Activated T-cell treated with anti-CD3 and anti-CD28 coated beads for 24 hours (primary cell): ENCODE measurements around the gene SCN9A.

ENCODE experiments used
- DNase-seq: peaks from one replicate; pipeline ENCODE4 v3.0.0-alpha.2; 2020; ENCODE audit warnings: low read depth

Gene SCN9A

GRCh38 chr2:166173263-166173662, 202.5 kb downstream of the SCN9A start:
- DNase-seq = no peak

- DNase-seq = no peak
These were observed 204.5 kb downstream of the SCN9A start for GRCh38 chr2:166171216-166171615.

- DNase-seq = no peak
These were observed 205.4 kb downstream of the SCN9A start for GRCh38 chr2:166170356-166170755.

- no peak for DNase-seq
These were observed 208.3 kb downstream of the SCN9A start for GRCh38 chr2:166167449-166167848.

- DNase-seq = no peak
These were observed 212.0 kb downstream of the SCN9A start for GRCh38 chr2:166163775-166164174.

GRCh38 chr2:166158546-166158945, 217.2 kb downstream of the SCN9A start:
- DNase-seq = no peak

GRCh38 chr2:166157578-166157977, 218.2 kb downstream of the SCN9A start:
- DNase-seq = no peak

- no peak for DNase-seq
These were observed 218.7 kb downstream of the SCN9A start for GRCh38 chr2:166156985-166157490.

- no peak for DNase-seq
These were observed 220.2 kb downstream of the SCN9A start for GRCh38 chr2:166155589-166155988.

GRCh38 chr2:166154685-166155338, 220.9 kb downstream of the SCN9A start:
- DNase-seq = no peak

GRCh38 chr2:166152064-166152463, 223.7 kb downstream of the SCN9A start:
- DNase-seq = no peak

GRCh38 chr2:166148500-166149400, 227.0 kb downstream of the SCN9A start:
- DNase-seq = no peak

GRCh38 chr2:166147883-166148282, 227.9 kb downstream of the SCN9A start:
- no peak for DNase-seq
